ENCODE data around the gene BMPR1A. TPM values are rescaled to one million over a fixed set of nuclear protein-coding genes. Genes with fewer than 3 reads are reported as not detected.

The BMPR1A gene
- total and polyA plus RNA-seq, 2 donors from 2014 or later = 7.9 to 37.4 TPM

- no peak for DNase-seq
- H3K9me3 ChIP-seq (ENCODE audit: control insufficient read depth in 2 of 3, insufficient read depth in 1 of 3, low read length in 3 of 3) = no peaks in the 10 kb centered on the region
- peaks cover 0 to 4% (median 4%) of the 10 kb centered on the region in 3 donors for H3K36me3 ChIP-seq (ENCODE audit: control insufficient read depth in 2 of 3, insufficient read depth in 3 of 3, low read length in 3 of 3)
- H3K27ac ChIP-seq (ENCODE audit: low read depth in 2 of 2, low read length in 2 of 2) = no peak overlapping the region
- H3K4me1 ChIP-seq (ENCODE audit: control insufficient read depth in 2 of 3, insufficient read depth in 2 of 3, low read depth in 1 of 3, low read length in 3 of 3) = no peaks in the 10 kb centered on the region
- TF ChIP-seq CTCF (IDR thresholded peaks at IDR 0.05; ENCODE audit: borderline replicate concordance, extremely low read depth, insufficient read depth) = no peak
- FAIRE-seq = no peak
- H3K9ac ChIP-seq (ENCODE audit: low read length in 3 of 3) = no peak overlapping the region
- H3K4me3 ChIP-seq (ENCODE audit: low read length in 3 of 3) = no peak overlapping the region
- intact Hi-C loops (cut with DNase I) = no loop called here
- H3K27me3 ChIP-seq (ENCODE audit: control insufficient read depth, insufficient read depth, low read length) = no peaks in the 10 kb centered on the region
Observed at GRCh38 chr10:86898511-86898910, 142.1 kb downstream of the BMPR1A start.

- H3K9me3 ChIP-seq (ENCODE audit: control insufficient read depth in 2 of 3, insufficient read depth in 1 of 3, low read length in 3 of 3) = no peaks in the 10 kb centered on the region
- no peak for FAIRE-seq
- no peaks in the 10 kb centered on the region for H3K27me3 ChIP-seq (ENCODE audit: control insufficient read depth, insufficient read depth, low read length)
- intact Hi-C loops (cut with DNase I) = no loop called here
- H3K4me3 ChIP-seq (ENCODE audit: low read length in 3 of 3) = no peak overlapping the region
- no peaks in the 10 kb centered on the region for H3K4me1 ChIP-seq (ENCODE audit: control insufficient read depth in 2 of 3, insufficient read depth in 2 of 3, low read depth in 1 of 3, low read length in 3 of 3)
- H3K36me3 ChIP-seq (ENCODE audit: control insufficient read depth in 2 of 3, insufficient read depth in 3 of 3, low read length in 3 of 3) = peaks cover 0 to 4% (median 2%) of the 10 kb centered on the region in 3 donors
- no peak overlapping the region for H3K27ac ChIP-seq (ENCODE audit: low read depth in 2 of 2, low read length in 2 of 2)
- peak in 4 of 5 donors; percentile 20 to 43 (median 34) for DNase-seq
- no peak for TF ChIP-seq CTCF (IDR thresholded peaks at IDR 0.05; ENCODE audit: borderline replicate concordance, extremely low read depth, insufficient read depth)
- no peak overlapping the region for H3K9ac ChIP-seq (ENCODE audit: low read length in 3 of 3)
Observed at GRCh38 chr10:86899132-86899531, 142.7 kb downstream of the BMPR1A start.

- Histone ChIP-seq H3K4me3 (ENCODE audit: low read length in 3 of 3) (no peak overlapping the region), H3K9me3 (ENCODE audit: control insufficient read depth in 2 of 3, insufficient read depth in 1 of 3, low read length in 3 of 3) (no peaks in the 10 kb centered on the region), H3K36me3 (ENCODE audit: control insufficient read depth in 2 of 3, insufficient read depth in 3 of 3, low read length in 3 of 3) (peaks cover 0 to 2% (median 2%) of the 10 kb centered on the region in 3 donors), H3K27ac (ENCODE audit: low read depth in 2 of 2, low read length in 2 of 2) (no peak overlapping the region), H3K27me3 (ENCODE audit: control insufficient read depth, insufficient read depth, low read length) (no peaks in the 10 kb centered on the region), H3K9ac (ENCODE audit: low read length in 3 of 3) (no peak overlapping the region), H3K4me1 (ENCODE audit: control insufficient read depth in 2 of 3, insufficient read depth in 2 of 3, low read depth in 1 of 3, low read length in 3 of 3) (no peaks in the 10 kb centered on the region)
- DNase-seq (peak in 4 of 5 donors; percentile 67 to 89 (median 76)), FAIRE-seq (peak; percentile 98)
- TF ChIP-seq CTCF (IDR thresholded peaks at IDR 0.05; ENCODE audit: borderline replicate concordance, extremely low read depth, insufficient read depth) = peak; percentile 69
- intact Hi-C loops (cut with DNase I) = loop anchor here (5.0 kb wide), 1 partner anchor 207 kb away; no protein-coding TSS in a partner anchor
Observed at GRCh38 chr10:86899670-86900276, 143.4 kb downstream of the BMPR1A start.
